GM20000 (cell line): Measurements from ENCODE around the gene SYT6.

Source experiments
- DNase-seq: peaks from one replicate; pipeline ENCODE4 v3.0.0; 2012; ENCODE audit warnings: low spot score
- CTCF ChIP-seq: IDR thresholded peaks from 2 replicates; pipeline ENCODE4 v1.5.1; 2012; ENCODE audit warnings: mild to moderate bottlenecking, control low read depth; ENCODE audit errors: extremely low read depth, missing control alignments

Gene SYT6

GRCh38 chr1:114107474-114108435 is 45.9 kb downstream of the SYT6 start:
- no peak for TF ChIP-seq CTCF
- DNase-seq, result no peak

GRCh38 chr1:114105421-114105979 is 48.2 kb downstream of the SYT6 start:
- no peak for DNase-seq
- no peak for TF ChIP-seq CTCF

- TF ChIP-seq CTCF, result no peak
- no peak for DNase-seq
Measured at GRCh38 chr1:114104949-114105348, 48.7 kb downstream of the SYT6 start.

DNA sequence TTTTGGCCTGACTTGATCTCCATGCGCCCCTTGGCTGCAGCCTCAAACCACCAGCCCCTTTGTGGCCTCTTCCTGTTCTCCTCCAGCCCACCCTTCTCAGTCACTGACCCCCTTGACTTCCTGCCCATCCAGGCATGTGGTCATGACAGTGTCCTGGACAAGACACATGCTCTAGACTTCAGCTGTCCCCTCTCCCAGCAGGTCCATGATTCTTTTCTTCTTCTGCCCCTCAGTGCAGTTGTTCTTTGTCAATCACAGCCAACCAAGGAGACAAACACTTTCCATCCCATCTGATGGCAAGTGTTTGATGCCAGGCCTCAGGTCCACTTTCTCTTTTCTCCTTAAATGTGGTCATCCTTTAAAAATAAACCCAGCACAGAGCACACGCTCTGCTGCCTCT is 49.7 kb downstream of the SYT6 start:
- no peak for DNase-seq

DNA sequence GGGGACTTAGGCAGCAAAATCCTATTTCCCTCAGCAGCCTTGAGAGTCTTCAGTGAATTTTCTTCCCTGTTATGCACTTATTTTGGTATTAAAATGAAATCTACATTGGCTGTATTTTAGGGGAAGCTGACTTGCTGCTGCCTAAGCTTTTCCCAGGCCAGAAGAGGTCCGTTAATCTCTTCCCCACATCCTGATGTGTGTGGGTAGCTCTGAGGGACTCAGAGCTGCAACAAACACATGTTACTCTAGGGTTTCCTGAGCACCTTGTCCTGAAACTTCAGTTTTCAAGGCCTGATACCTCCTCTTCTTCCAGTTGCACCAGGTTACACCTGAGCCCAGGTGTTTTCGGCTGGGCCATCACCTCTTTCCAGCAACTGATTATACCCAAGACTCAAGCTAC is 51.5 kb downstream of the SYT6 start:
- no peak for TF ChIP-seq CTCF
- no peak for DNase-seq

More for the DNA sequence above, 49.7 kb downstream of the SYT6 start:
- TF ChIP-seq CTCF, result no peak

DNA sequence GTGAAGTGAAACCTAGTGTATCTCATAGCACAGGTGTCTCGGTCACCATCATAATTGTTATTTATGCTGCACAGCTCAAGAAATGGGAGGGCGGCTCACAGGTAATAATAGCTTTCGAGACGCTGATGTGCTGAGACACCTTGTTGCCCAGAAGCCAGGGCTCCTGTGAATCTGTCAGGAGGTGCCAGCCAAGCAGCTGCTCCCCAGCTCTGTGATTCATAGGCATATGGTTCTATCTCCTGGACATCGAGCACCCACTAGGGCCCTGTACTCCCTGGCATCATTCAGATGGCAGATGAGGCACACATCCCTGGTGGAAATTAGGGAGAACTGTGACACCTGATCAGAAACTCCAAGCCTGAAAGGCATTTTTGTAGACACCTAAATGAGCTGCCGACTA is 53.5 kb downstream of the SYT6 start:
- DNase-seq, result no peak

More for the DNA sequence above, 53.5 kb downstream of the SYT6 start:
- no peak for TF ChIP-seq CTCF
